GM21576 (cell line): ENCODE results near the gene DOCK1.

Experiments used
- ATAC-seq: cut with Tn5 transposase; IDR thresholded peaks from one replicate; pipeline ENCODE4 v1.9.1; 2021; ENCODE audit warnings: mild to moderate bottlenecking, moderate library complexity; ENCODE audit not compliant: unreplicated experiment

Gene DOCK1

DNA sequence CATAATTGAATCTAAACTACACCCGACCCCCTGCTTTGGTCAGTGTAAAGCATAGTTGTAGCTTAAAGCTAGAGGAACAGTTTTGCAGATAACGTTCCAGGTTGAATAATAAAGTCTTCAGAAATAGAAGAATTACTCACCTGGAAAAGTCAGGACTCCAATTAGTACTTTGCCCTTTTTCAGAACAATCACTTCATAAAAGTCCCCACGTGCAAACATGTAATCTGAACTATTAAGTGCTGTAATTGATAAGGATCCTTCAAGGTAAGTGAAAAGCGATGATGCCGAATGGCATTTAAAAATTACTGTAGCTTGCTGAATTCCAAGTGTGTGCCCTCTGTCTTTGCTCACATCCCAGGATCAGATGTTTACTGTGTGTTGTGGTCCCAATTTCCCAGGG is 344.8 kb downstream of the DOCK1 start:
- ATAC-seq: no peak

DNA sequence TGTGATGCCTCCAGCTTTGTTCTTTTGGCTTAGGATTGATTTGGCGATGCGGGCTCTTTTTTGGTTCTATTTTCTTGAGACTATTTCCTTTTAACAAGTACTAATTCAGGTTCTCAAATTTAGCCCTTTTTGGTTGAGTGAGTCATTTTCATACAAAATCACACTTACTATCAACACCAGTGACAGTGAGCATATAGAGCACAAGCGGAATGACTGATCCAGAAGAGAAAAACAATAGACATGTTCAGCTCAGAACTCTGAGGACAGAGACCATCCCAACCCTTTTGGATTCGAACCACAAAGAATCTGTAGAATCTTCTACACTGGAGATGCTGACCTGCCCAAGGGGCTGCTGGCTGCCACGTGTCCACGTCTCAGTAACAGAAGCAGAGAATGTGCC is 347.6 kb downstream of the DOCK1 start:
- no peak for ATAC-seq

DNA sequence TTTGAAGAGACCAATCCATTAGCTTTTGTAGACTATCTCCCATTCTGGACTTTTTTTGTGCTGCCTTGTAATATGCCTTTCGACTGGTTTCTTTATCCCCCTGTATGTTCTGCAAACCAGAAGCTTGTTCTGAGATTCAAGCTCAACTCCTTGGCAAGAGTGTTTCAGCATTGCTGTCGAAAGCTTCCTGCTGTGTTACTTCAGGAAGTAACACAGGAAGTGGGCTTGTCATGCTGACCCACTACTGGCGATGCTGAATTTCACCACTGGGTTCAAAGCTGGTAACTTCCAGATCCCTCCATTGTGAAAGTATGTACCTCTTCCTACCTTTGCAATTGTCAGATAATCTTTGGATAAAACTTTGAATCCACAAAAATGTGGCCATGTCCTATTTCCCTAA is 349.0 kb downstream of the DOCK1 start:
- ATAC-seq: no peak

DNA sequence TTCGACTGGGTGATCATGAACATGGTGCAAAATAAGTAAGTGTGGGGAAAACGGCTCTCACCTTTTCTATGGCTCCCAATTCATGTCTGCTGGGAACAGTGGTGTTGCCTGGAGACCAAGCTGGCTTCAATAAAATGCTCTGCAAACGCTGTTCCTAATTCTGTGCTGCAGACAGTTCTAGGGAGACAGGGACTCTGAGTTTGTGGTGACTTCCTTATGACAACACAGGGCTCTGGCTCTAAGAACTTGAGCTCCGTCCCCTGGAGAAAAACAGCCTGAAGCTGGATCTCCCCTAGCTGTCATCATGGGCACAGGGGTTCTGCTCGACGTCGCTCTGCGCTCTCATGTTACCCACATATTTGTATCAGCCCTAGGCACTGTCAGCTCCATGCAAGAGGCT is 352.2 kb downstream of the DOCK1 start:
- ATAC-seq: no peak

DNA sequence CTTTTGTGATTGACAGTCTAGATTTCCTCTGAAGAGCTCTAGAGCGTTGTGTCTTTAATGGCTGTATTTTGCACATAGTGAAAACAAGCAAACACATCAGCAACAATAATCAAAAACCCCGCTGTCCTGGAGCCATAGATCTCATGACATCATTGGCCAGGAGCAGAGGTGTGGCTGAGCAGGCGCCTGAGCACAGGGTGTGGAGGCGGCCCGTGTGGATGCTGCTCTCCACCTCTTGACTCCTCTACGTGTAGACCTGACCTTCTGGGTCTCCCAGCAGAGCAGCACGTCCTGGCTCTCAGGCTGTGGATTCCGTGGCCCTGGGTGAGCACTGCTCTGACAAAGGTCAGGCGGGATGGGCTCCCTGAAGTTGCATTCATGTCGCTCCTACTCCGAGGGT is 354.1 kb downstream of the DOCK1 start:
- no peak for ATAC-seq

DNA sequence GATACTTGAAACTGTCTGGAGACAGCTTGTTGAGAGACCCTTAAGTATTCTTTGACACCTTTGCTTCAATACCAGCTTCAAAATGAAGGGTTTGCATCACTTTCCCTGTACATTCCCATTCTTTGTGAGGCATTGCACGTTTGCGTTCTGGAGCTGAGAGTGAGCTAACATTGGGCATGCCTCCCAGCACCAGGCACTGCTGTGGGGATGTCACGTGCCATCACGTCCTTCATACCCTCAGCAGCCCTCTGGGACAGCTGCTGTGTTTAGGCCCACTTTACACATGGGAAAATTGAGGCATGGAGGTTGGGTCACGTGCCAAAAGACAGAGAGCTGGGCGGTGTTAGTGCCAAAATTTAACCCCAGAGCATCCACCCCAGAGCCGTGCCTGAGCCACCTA is 357.4 kb downstream of the DOCK1 start:
- ATAC-seq: no peak

DNA sequence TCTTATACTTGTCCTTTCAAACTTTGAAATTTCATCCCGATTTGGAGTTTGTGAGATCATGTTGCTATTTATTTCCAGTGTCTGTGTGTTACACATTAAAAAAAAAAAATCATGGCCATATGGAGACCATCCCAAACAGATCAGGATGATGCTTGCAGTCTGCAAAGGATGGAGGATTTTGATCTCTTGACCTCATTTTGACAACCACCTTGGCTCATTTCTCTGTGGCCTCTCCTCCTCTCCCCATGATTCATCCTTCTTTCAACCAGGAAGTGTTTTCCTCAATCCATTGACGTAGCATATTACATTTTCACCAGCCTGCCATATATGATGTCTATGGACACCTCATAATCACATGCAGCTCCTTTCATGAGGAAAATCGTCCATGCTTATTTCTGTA is 360.1 kb downstream of the DOCK1 start:
- no peak for ATAC-seq

DNA sequence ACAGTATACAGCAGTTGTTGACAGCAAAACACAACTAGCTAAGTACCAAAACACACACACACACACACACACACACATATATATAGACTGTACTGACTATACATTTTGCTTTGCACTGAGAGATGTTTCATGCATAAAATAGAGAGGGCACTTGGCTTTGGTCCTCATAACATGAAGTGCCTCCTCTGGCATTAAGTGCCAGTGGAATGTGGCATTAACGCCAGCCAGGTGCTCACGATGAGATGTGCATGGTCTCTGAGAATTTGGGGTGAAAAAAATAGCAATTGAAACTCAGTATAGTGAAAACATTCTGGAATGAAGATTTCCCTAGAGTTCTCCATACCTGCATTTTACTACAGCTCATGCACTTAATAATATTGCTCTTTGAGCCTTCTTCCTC is 361.2 kb downstream of the DOCK1 start:
- ATAC-seq: no peak

DNA sequence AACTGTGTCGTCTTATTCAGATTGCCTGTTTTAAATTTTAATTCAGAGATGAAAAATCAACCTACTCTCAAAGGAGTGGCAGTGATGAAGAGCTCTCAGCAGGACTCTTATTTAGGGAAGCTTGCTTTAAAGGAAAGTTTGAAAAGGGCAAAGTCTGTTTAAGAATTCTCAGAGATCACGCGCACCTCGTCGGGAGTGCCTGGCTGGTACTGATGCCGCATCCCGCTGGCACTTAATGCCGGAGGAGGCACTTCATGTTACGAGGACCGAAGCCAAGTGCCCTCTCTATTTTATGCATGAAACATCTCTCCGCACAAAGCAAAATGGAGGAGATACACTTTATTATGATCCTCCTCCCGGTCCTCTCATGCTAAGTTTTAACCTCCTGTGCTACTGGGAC is 362.2 kb downstream of the DOCK1 start:
- ATAC-seq: no peak

DNA sequence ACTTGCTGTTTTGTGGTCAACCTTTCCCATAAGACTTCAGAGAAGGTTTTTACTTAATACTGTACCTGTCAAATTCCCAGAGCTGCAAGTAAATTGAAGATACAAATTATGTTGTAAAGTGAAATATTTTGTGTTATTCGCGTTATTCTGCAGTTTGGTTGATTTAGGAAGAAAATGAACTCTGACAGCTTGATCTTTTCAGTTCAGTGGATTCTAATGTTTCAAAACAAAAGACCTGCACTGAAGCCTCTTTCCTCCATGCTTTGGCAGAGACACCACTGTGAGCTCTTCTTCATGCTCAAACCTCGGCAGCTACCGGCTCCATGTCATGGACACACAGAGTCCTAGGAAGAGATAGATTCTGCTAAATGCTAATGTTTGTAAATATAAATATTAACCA is 366.8 kb downstream of the DOCK1 start:
- no peak for ATAC-seq

DNA sequence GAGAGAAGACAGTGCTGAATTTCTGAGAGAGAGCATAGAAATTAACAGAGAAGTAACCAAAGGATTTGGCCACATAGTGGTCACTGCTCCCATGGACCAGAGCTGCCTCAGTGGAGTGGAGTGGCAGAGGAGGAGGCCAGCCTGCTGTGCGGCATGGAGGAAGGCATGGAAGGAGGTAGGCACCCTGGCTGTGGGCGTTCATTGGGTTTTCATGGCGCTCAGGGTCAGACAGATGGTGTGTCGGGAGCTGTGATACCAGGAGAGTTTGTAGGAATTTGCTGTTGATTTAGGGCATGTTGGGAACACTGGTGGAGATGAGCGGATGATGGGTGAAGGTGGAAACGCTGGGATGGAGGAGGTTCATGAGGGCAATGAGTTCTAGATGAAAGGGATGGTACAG is 370.0 kb downstream of the DOCK1 start:
- no peak for ATAC-seq

DNA sequence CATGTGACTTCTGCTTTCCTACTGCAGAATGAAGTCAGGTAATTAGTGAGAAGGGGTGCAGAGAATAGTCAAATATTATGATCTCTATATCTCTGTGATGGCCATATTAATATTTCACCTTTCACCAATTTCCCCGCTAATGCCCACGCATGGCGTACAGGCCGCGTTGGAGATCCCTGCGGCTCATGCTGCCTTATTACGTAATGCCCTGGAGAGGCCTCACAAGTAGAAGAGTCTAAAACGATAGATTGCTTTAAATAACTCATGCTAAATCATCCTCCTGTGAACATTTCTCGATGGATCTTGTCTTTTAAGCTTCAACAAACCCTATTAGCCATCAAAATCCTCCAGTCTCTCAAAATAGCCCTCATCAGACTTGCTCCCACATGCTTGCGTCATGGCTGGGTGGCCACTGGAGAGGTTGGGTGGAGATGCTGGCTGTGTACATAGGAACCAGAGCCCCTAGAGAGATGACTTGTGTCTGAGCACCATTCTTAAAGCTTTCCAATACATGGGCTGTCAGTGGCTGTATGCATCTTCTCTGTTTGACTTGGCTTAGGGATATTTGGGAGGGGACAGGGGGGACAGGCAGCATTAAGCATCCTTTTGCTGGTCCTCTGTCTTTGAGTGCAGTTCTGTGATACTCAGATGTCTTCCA is 370.7 kb downstream of the DOCK1 start:
- ATAC-seq: no peak

DNA sequence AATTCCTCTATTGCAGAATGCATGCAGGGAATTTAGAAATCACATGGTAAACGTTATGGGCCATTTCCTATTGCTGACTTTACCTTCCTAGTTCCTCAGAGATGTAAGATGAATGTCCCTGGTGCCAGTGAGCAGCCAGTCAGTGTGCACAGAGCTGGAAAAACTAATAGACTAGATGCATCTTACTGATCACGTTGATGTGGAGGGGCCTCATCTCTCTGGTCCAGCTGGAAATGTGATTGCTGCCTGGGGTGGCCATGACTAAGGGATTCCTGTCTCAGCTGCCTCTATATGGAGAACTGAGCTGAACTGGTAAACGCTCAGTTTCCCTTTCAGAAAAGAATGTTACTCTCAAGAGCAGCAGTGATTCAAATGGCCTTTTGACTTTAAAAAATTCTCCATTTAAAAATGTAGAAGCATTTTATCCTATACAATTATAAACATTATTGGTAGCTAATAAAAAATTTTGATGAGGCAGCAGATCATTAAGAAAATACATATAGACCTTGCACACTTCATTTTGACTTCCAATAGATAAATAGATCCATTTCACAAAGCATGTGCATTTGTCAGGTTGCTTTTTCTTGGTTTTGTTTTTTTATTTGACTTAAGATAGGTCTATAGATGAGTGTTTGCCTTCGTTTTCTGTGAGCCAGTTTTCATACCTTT is 371.7 kb downstream of the DOCK1 start:
- ATAC-seq: no peak

DNA sequence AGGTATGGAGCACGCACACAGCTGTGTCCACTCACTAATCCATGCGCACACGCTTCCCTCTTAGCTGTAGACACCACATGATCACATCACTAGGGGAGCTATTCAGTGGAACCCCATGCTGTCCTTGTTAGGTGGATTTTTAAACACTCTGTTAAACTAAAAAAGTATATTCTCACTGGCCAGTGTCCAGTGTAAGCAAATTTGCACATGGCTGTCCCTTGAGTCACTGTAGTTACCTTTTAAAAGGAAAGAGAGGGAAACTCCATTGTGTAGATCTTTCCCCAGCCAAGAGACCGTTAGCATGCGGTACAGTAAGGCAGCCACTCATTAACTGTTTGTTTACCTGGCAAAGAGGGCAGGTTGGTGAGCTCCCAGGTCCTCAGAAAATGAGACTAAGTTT is 372.8 kb downstream of the DOCK1 start:
- no peak for ATAC-seq

DNA sequence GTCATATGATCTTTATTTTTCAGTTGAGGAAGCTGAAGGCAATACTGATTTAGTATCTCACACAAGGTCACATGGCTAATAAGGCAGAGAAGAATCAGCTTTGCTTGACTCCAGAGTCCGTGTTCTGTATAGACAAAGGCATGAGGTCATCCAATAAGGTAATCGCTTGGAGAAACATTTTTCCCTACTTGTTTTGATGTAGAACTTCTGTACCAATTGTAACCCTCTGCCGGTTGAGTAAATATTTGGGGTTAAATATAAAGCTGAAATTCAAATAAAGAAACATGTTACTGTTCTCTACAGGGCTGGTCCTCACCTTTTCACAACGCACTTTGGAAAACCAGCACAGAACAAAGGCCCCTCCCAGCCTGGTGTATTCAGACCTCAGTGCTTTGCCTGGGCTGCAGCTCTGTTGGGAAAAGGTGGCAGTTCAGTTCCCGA is 374.1 kb downstream of the DOCK1 start:
- no peak for ATAC-seq

DNA sequence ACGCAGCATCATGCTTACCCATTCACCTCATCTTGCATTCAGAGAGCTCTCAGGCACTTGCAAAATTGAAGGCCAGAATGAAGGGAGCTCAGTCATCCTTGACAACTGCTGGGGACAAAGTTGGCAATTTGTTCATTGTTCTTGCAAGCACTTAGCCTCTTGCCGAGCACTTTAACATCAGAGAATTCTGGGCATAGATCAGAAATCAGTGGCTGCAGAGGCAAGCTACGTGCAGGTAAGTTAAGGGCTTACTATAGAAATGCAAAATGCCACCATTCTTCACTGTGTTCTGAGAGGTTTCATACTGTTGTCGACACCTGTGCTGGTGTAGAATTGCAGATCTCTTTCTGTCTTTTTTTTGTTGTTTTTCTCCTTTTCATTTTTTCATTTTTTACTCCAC is 375.2 kb downstream of the DOCK1 start:
- ATAC-seq: no peak

DNA sequence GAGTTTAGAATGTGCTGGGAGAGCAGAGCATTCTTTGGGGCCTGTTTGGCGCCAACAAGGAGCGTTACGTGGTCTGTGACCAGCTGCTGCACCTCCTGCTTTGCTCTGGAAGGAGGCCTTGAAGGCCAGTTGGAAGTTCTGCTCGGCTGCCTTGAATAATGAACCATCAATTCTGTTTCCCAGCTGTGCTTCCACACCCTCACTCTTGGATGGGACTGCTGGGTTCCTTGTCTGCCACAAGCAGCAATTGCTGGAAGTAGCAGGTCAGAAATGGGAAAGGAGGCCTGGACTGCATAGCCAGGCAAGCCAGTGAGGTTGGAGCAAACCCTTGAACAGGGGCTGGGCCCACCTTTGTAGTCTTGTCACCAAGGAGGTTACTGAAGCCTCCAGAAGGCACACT is 377.8 kb downstream of the DOCK1 start:
- ATAC-seq: no peak

DNA sequence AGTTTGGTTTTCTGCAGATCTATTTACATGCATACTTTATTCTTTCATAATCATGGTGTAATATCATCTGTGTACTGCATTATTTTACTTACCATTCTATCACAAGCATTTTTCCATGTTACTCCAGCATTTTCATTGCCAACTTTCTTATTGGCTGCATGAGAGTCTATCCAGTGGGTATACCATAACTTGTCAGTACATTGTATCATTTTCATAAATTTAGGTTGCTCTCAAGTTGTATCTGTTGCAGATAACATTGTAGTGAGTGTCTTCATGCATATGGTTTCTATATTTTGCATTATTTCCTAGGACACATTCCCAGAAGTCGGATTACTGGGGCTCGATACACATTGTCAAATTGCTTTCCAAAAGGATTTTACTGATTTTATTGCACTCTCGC is 378.3 kb downstream of the DOCK1 start:
- no peak for ATAC-seq

DNA sequence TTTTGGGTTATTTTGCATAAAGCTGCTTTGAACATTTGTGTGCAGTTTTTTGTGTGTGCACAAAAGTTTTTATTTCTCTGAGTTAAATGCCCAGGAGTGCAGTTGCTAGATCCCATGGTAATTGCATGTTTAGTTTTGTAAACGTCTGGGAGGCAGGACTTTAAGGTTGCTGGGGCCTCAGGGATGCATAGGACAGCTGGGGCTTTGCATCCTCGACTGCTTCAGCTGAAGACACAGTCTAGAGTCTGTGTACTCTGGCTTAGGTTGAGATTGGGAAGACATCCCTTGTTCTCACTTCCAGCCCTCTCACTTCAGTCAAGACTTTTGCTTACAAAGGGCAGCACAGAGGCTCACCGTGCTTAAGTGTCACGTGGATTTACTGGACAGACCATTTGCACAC is 385.6 kb downstream of the DOCK1 start:
- no peak for ATAC-seq

DNA sequence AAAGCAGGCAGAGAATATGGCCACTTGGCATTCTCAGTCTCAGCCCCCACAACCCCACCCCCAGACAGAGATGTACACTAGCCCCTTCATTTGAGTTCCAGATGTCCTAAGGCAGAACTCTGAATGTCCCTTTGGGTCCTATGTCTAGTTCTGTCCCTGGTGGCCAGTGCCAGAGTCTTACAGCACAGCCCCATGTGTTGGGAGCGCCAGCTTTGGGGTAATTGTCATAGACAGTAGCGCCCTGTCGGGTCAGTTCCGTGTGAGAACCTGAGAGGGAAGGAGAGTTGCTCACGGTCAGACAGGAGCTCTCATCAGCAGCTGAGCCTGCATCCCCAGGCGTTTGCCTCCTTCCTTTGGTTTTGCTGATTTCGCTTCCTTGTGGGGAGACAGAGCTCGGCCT is 386.1 kb downstream of the DOCK1 start:
- ATAC-seq: no peak

DNA sequence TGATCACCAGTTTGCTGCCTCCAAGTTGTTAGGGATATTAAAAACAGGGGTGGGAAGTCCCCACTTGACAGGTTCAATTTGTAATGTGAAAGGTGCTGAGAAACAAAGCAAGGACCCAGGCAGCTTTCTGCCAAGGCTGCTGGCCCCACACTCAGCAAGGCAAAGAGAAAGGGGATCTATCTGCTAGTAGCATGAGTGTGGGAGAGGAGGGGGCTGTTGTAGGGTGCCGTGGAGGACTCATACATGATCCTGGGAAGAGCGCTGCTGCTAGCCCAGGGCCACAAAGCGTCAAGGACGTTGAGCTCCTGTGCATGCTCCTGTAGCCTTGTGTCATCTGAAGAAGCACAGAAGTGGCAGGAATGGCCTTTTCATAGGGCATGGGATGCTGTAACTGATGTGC is 387.7 kb downstream of the DOCK1 start:
- ATAC-seq: no peak

DNA sequence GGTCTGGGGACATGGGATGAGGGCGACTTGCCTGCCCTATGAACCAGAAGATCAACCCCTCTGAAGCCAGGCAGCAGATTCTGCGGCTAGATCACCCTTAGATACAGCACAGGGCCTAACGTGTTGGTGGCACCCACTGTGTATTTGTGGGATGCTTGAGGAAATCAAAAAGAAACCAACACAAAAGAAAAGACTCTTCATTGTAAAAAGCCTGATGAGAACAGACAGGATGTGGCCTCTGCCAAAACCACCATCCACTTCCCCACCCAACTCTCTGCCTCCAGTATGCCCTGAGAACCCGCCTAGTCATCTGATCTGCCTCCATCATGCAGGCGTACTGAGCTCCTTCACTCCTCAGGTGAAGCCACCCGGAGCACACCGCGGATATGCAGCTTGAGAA is 388.4 kb downstream of the DOCK1 start:
- ATAC-seq: no peak

DNA sequence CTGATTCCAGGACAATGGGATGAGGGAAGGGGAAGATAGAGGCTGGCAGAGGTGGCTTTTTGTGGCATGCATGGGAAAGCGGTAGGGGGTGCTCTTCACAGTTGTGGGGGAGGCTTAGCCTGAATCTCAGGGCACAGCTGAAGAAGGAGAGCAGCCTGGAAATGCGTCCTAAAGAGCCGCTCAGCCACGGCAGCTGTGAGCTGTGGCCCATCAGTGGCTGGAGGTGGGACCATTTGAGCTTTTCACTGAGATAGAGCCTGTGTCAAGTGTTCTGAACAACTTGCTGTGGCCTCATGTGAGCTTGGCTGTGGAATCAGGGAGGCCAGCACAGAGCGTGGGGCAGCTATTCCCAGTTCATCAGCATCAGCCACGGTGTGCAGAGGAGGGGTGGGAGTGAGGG is 391.5 kb downstream of the DOCK1 start:
- ATAC-seq: no peak
